SK-N-SH (cell line): ENCODE results near the gene ZSCAN25. TPM values are rescaled to one million over a fixed set of nuclear protein-coding genes. Genes with fewer than 3 reads are reported as not detected.

ENCODE experiments used
- CTCF ChIA-PET: fragments of 300-600, 350-600 bp; formaldehyde crosslinking; extraction: SDS; loops from one replicate; lab custom pipeline; 2021; lab: Yijun Ruan, JAX
- POLR2A ChIA-PET: fragments of 350-600 bp; sonication (Branson Sonifier 250); formaldehyde crosslinking; extraction: SDS; loops from one replicate; lab custom pipeline; 2020; ENCODE audit warnings: antibody characterized with exemption, inconsistent platforms; lab: Yijun Ruan, JAX
- DNase-seq: peaks from one replicate; pipeline ENCODE4 v3.0.0; 2012
- H2AFZ ChIP-seq: fragments of 200-600 bp; sonication (generic); 2 replicates; pipeline ENCODE4 v1.8.1; 2016; ENCODE audit warnings: antibody characterized with exemption, mild to moderate bottlenecking, low read depth
- H3F3A ChIP-seq: fragments of 200-600 bp; sonication (generic); replicated peaks from 2 replicates; pipeline ENCODE3; 2016; ENCODE audit warnings: antibody characterized with exemption, mild to moderate bottlenecking; ENCODE audit not compliant: insufficient read depth
- H3K27ac ChIP-seq, 2 experiments: fragments of 200-500 bp in 1 of 2; fragments of 200-600 bp in 1 of 2; sonication (Bioruptor generic) in 1 of 2; sonication (generic), shearing (Covaris generic) in 1 of 2; 2 replicates each; pipeline versions ENCODE4 v1.5.1 to v1.6.1; 2014 to 2016; ENCODE audit warnings: low read depth in 2 of 2, inconsistent platforms in 1 of 2, low read length in 1 of 2, mild to moderate bottlenecking in 1 of 2, mixed read lengths in 1 of 2
- H3K27me3 ChIP-seq: fragments of 200-600 bp; sonication (generic), shearing (Covaris generic); 2 replicates; pipeline ENCODE4 v1.6.1; 2016; ENCODE audit warnings: mixed run types; ENCODE audit not compliant: insufficient read depth
- H3K36me3 ChIP-seq, 2 experiments: fragments of 200-500 bp in 1 of 2; fragments of 200-600 bp in 1 of 2; sonication (Bioruptor generic) in 1 of 2; sonication (generic) in 1 of 2; replicated peaks in 1 of 2; 2 replicates each; pipeline versions ENCODE3 to v1.5.1; 2014 to 2016; ENCODE audit warnings: low read length in 1 of 2, mild to moderate bottlenecking in 1 of 2; ENCODE audit not compliant: insufficient read depth in 2 of 2, control insufficient read depth in 1 of 2
- H3K4me1 ChIP-seq, 2 experiments: fragments of 200-500 bp in 1 of 2; fragments of 200-600 bp in 1 of 2; sonication (Bioruptor generic) in 1 of 2; sonication (generic), shearing (Covaris generic) in 1 of 2; 2 replicates each; pipeline versions ENCODE4 v1.5.1 to v1.6.1; 2014 to 2016; ENCODE audit warnings: low read depth in 1 of 2, low read length in 1 of 2, mixed run types in 1 of 2; ENCODE audit not compliant: insufficient read depth in 2 of 2, control insufficient read depth in 1 of 2
- H3K4me2 ChIP-seq: fragments of 200-600 bp; sonication (generic), shearing (Covaris generic); 2 replicates; pipeline ENCODE4 v1.6.1; 2017; ENCODE audit warnings: mixed run types
- H3K4me3 ChIP-seq, 2 experiments: fragments of 200-500 bp in 1 of 2; fragments of 200-600 bp in 1 of 2; sonication (Bioruptor generic) in 1 of 2; sonication (generic), shearing (Covaris generic) in 1 of 2; 2 replicates each; pipeline versions ENCODE4 v1.5.1 to v1.8.1; 2014 to 2016; ENCODE audit warnings: low read depth in 2 of 2, inconsistent platforms in 1 of 2, low read length in 1 of 2, mild to moderate bottlenecking in 1 of 2, mixed read lengths in 1 of 2, moderate library complexity in 1 of 2
- H3K79me2 ChIP-seq: fragments of 200-600 bp; sonication (generic); 2 replicates; pipeline ENCODE4 v1.8.1; 2017; ENCODE audit warnings: mild to moderate bottlenecking; ENCODE audit not compliant: insufficient read depth
- H3K9ac ChIP-seq: fragments of 200-600 bp; sonication (generic); 2 replicates; pipeline ENCODE4 v1.6.1; 2017; ENCODE audit warnings: mixed run types
- H3K9me2 ChIP-seq: fragments of 200-600 bp; sonication (generic); 2 replicates; pipeline ENCODE4 v1.6.1; 2017; ENCODE audit warnings: mixed run types
- H3K9me3 ChIP-seq: fragments of 200-600 bp; sonication (generic); 2 replicates; pipeline ENCODE4 v1.6.1; 2017; ENCODE audit warnings: mixed run types, mild to moderate bottlenecking, moderate library complexity
- H4K20me1 ChIP-seq: fragments of 200-600 bp; sonication (generic); 2 replicates; pipeline ENCODE4 v1.6.1; 2017; ENCODE audit warnings: mild to moderate bottlenecking, mixed run types; ENCODE audit not compliant: insufficient read depth
- ELF1 ChIP-seq: IDR thresholded peaks from 2 replicates; pipeline ENCODE4 v1.4.0; 2012
- EP300 ChIP-seq, 2 experiments: IDR thresholded peaks; 2 replicates each; pipeline versions ENCODE4 v1.4.0 to v1.6.1; 2012; ENCODE audit warnings: borderline replicate concordance in 1 of 2, low read depth in 1 of 2, low read length in 1 of 2
- EZH2phosphoT487 ChIP-seq: fragments of 200-600 bp; sonication (generic); IDR thresholded peaks from 2 replicates; pipeline ENCODE4 v1.6.1; 2017; ENCODE audit warnings: low read depth, mixed run types, mild to moderate bottlenecking, antibody characterized with exemption, moderate library complexity, borderline replicate concordance
- FOXJ3 ChIP-seq: sonication (generic); formaldehyde crosslinking; IDR thresholded peaks from 2 replicates; pipeline ENCODE4 v1.5.1; 2020; ENCODE audit warnings: mild to moderate bottlenecking, missing genetic modification reagents
- MEF2A ChIP-seq: IDR thresholded peaks from 2 replicates; pipeline ENCODE4 v1.4.0; 2012; ENCODE audit warnings: low read depth, borderline replicate concordance
- MXI1 ChIP-seq: IDR thresholded peaks from 2 replicates; pipeline ENCODE4 v1.6.1; 2012; ENCODE audit warnings: mild to moderate bottlenecking, low read depth, low read length, improper control_type of control experiment
- NRF1 ChIP-seq: IDR thresholded peaks from 2 replicates; pipeline ENCODE4 v1.6.1; 2012; ENCODE audit warnings: low read depth, mild to moderate bottlenecking, low read length
- POLR2AphosphoS5 ChIP-seq: IDR thresholded peaks from 2 replicates; pipeline ENCODE4 v1.6.1; 2012; ENCODE audit warnings: low read depth, low read length
- RAD21 ChIP-seq: IDR thresholded peaks from 2 replicates; pipeline ENCODE4 v1.6.1; 2012; ENCODE audit warnings: mild to moderate bottlenecking, low read length
- SMC3 ChIP-seq: IDR thresholded peaks from 2 replicates; pipeline ENCODE4 v1.6.1; 2012; ENCODE audit warnings: low read depth, low read length, improper control_type of control experiment
- TCF12 ChIP-seq: IDR thresholded peaks from 2 replicates; pipeline ENCODE4 v1.4.0; 2012
- TEAD4 ChIP-seq: IDR thresholded peaks from 2 replicates; pipeline ENCODE4 v1.4.0; 2012; ENCODE audit warnings: mild to moderate bottlenecking, borderline replicate concordance; ENCODE audit not compliant: insufficient read depth
- WGBS: methylation state at CpG from one replicate; pipeline ENCODE4 v1.1.6; 2017; ENCODE audit warnings: low lambda C conversion rate; 5-methylcytosine and 5-hydroxymethylcytosine counted together
- polyA plus RNA-seq, 3 experiments: library from polyadenylated mRNA; depleted of rRNA; stranded (reverse); fragments of >200 nt; gene quantifications; 2 replicates each; pipeline ENCODE4 v1.2.3, GENCODE V29; 2012
- TF ChIP-seq, protein P1 (sequence below): IDR thresholded peaks from 2 replicates; pipeline ENCODE4 v1.4.0; 2012; ENCODE audit warnings: low read depth, borderline replicate concordance
- TF ChIP-seq, protein P2 (sequence below): fragments of 150-350 bp; IDR thresholded peaks from 2 replicates; pipeline ENCODE4 v1.6.1; 2017; ENCODE audit warnings: antibody characterized with exemption, low read length, low read depth, borderline replicate concordance

The ZSCAN25 gene
- polyA plus RNA-seq, 1 of the 3 experiments (the other 2 are of a cell fraction), result 14.9 TPM

- no peak for TF ChIP-seq SMC3
- no peak for TF ChIP-seq POLR2AphosphoS5
- TF ChIP-seq FOXJ3, result no peak
- TF ChIP-seq TEAD4, result no peak
- TF ChIP-seq EP300 (IDR thresholded peaks at IDR 0.05; ENCODE audit: borderline replicate concordance in 1 of 2, low read depth in 1 of 2, low read length in 1 of 2), result no peak
- TF ChIP-seq TCF12, result no peak
- TF ChIP-seq ELF1, result no peak
- TF ChIP-seq, protein P1, sequence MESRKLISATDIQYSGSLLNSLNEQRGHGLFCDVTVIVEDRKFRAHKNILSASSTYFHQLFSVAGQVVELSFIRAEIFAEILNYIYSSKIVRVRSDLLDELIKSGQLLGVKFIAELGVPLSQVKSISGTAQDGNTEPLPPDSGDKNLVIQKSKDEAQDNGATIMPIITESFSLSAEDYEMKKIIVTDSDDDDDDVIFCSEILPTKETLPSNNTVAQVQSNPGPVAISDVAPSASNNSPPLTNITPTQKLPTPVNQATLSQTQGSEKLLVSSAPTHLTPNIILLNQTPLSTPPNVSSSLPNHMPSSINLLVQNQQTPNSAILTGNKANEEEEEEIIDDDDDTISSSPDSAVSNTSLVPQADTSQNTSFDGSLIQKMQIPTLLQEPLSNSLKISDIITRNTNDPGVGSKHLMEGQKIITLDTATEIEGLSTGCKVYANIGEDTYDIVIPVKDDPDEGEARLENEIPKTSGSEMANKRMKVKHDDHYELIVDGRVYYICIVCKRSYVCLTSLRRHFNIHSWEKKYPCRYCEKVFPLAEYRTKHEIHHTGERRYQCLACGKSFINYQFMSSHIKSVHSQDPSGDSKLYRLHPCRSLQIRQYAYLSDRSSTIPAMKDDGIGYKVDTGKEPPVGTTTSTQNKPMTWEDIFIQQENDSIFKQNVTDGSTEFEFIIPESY, result no peak
- TF ChIP-seq RAD21, result no peak
- no peak for TF ChIP-seq MXI1
- H3K36me3 ChIP-seq, result peaks cover 65 to 77% of the 10 kb centered on the region in 2 experiments
- no peaks in the 10 kb centered on the region for H3K9me2 ChIP-seq
- H2AFZ ChIP-seq, result no peak overlapping the region
- no peaks in the 10 kb centered on the region for H3K27me3 ChIP-seq
- ChIA-PET CTCF (interaction anchor here (1.2 kb wide), 1 partner anchor 41 kb away, joined by 5 read pairs; no protein-coding TSS in a partner anchor), POLR2A (interaction anchor here (0.5 to 1.0 kb wide), 2 partner anchors 117 to 481 kb away, joined by 3 to 5 read pairs; partner anchors contain the start of gene ZKSCAN5)
- no peak overlapping the region for H3K4me2 ChIP-seq
- H3F3A ChIP-seq, result peaks cover 10% of the 10 kb centered on the region
- H3K4me1 ChIP-seq, result peaks cover 7 to 8% of the 10 kb centered on the region in 2 experiments; a peak in 3 of 4 replicates
- H3K9ac ChIP-seq, result no peak overlapping the region
- no peaks in the 10 kb centered on the region for H3K9me3 ChIP-seq
- DNase-seq, result no peak
- no peak overlapping the region for H3K27ac ChIP-seq
- no peak overlapping the region for H3K4me3 ChIP-seq
- no peaks in the 10 kb centered on the region for H4K20me1 ChIP-seq
- 87% methylated on average over 5 of the region's 5 CpGs for WGBS
- peaks cover 40% of the 10 kb centered on the region for H3K79me2 ChIP-seq
Observed at GRCh38 chr7:99621271-99621670, 4.5 kb downstream of the ZSCAN25 start.

DNA sequence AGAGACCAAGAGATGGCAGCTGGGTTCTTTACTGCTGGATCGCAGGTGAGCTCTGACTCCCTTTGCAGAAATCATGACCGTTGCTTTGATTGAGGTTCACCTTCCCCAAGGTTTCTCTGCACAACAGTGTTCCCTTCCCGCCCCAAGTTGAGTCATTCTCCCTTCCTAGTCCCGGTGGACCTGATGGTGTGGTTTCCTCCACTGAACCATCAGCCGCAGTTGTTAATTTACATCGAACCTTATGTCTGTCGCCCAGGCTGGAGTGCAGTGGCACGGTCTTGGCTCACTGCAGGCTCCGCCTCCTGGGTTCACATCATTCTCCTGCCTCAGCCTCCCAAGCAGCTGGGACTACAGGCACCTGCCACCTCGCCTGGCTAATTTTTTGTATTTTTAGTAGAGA is 5.8 kb downstream of the ZSCAN25 start:
- H3K27me3 ChIP-seq, result no peaks in the 10 kb centered on the region
- peaks cover 37% of the 10 kb centered on the region for H3K79me2 ChIP-seq
- POLR2A ChIA-PET, result no interaction called here
- no peak for TF ChIP-seq RAD21
- TF ChIP-seq, protein P2, sequence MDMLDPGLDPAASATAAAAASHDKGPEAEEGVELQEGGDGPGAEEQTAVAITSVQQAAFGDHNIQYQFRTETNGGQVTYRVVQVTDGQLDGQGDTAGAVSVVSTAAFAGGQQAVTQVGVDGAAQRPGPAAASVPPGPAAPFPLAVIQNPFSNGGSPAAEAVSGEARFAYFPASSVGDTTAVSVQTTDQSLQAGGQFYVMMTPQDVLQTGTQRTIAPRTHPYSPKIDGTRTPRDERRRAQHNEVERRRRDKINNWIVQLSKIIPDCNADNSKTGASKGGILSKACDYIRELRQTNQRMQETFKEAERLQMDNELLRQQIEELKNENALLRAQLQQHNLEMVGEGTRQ, result no peak
- no peak for TF ChIP-seq TEAD4
- TF ChIP-seq MEF2A, result no peak
- TF ChIP-seq NRF1, result no peak
- no peak for TF ChIP-seq EZH2phosphoT487
- TF ChIP-seq, all 33 proteins: peak for 0
- CTCF ChIA-PET, result interaction anchor here (1.1 to 1.2 kb wide), 2 partner anchors 18 to 42 kb away, joined by 3 to 5 read pairs; no protein-coding TSS in a partner anchor
- H3K4me3 ChIP-seq, result no peak overlapping the region
- H3K36me3 ChIP-seq, result peaks cover 77 to 90% of the 10 kb centered on the region in 2 experiments
- no peaks in the 10 kb centered on the region for H3K9me2 ChIP-seq
- peaks cover 15% of the 10 kb centered on the region for H3F3A ChIP-seq
- peaks cover 5% of the 10 kb centered on the region in 2 experiments; a peak in 3 of 4 replicates for H3K4me1 ChIP-seq
- H3K27ac ChIP-seq, result no peak overlapping the region
- no peak overlapping the region for H3K9ac ChIP-seq
- no peak overlapping the region for H2AFZ ChIP-seq
- no peak for DNase-seq
- H3K4me2 ChIP-seq, result no peak overlapping the region
- H4K20me1 ChIP-seq, result no peaks in the 10 kb centered on the region
- H3K9me3 ChIP-seq, result no peaks in the 10 kb centered on the region
- 95% methylated on average over 10 of the region's 10 CpGs for WGBS
